K562 (cell line): Measurements from ENCODE around the gene KCNK1. TPM values are rescaled to one million over a fixed set of nuclear protein-coding genes. Genes with fewer than 3 reads are reported as not detected.

Experiments used
- ATAC-seq: fragments of 200-7000 bp; cut with Tn5 transposase; 3 replicates; pipeline ENCODE4 v1.9.1; 2020; ENCODE audit warnings: moderate library complexity
- BruUV-seq: library from RNA; stranded (reverse); fragments of 400-500 nt; replicated peaks from 2 replicates; lab custom pipeline; 2021; lab: Mats Ljungman, UMichigan
- CTCF ChIA-PET: fragments of 300-600 bp; formaldehyde crosslinking; extraction: SDS; loops from one replicate; lab custom pipeline; 2021; ENCODE audit warnings: low intra/inter-chr PET ratio; lab: Yijun Ruan, JAX
- POLR2A ChIA-PET: fragments of 300-600, 350-650 bp; sonication (Branson Sonifier 250); formaldehyde crosslinking; extraction: SDS; loops from one replicate; lab custom pipeline; 2021; ENCODE audit warnings: antibody characterized with exemption, inconsistent platforms; lab: Yijun Ruan, JAX
- DNase-seq, 4 experiments: peaks; one replicate each; pipeline versions ENCODE4 v3.0.0 to v3.0.0-alpha.2; 2011 to 2018; ENCODE audit warnings: low spot score in 3 of 4, mixed read lengths in 3 of 4; ENCODE audit errors: extremely low read depth in 1 of 4
- FAIRE-seq: peaks from 2 replicates; lab custom pipeline; 2011; peaks lifted over from hg19 to GRCh38; lab: Jason Lieb, UNC
- H2AFZ ChIP-seq: 2 replicates; pipeline ENCODE4 v1.6.0; 2011; ENCODE audit warnings: low read depth, low read length, control low read depth, inconsistent platforms
- H3K27ac ChIP-seq: fragments of 200-600 bp; 3 replicates; pipeline ENCODE4 v1.8.0; 2011; ENCODE audit warnings: low read depth, mild to moderate bottlenecking, control low read depth, inconsistent platforms, low read length, moderate library complexity, mixed read lengths; ENCODE audit errors: extremely low read depth
- H3K27me3 ChIP-seq, 2 experiments: fragments of 300-600 bp in 1 of 2; 2 replicates in 1 of 2; 3 replicates in 1 of 2; pipeline versions ENCODE4 v1.6.0 to v1.8.0; 2011; ENCODE audit warnings: inconsistent platforms in 2 of 2, low read length in 2 of 2, mild to moderate bottlenecking in 1 of 2, mixed read lengths in 1 of 2, moderate library complexity in 1 of 2; ENCODE audit not compliant: control insufficient read depth in 2 of 2, insufficient read depth in 2 of 2
- H3K36me3 ChIP-seq: fragments of 300-600 bp; 3 replicates; pipeline ENCODE4 v1.8.0; 2011; ENCODE audit warnings: mild to moderate bottlenecking, low read length, inconsistent platforms; ENCODE audit not compliant: control insufficient read depth, insufficient read depth
- H3K4me1 ChIP-seq, 2 experiments: fragments of 200-600 bp in 1 of 2; replicated peaks in 1 of 2; 2 replicates in 1 of 2; 3 replicates in 1 of 2; pipeline versions ENCODE4 v1.5.1 to v1.8.0; 2011; ENCODE audit warnings: inconsistent platforms in 2 of 2, low read length in 2 of 2, mild to moderate bottlenecking in 1 of 2, mixed read lengths in 1 of 2, moderate library complexity in 1 of 2; ENCODE audit not compliant: control insufficient read depth in 2 of 2, insufficient read depth in 2 of 2
- H3K4me2 ChIP-seq: 2 replicates; pipeline ENCODE4 v1.6.1; 2011; ENCODE audit warnings: low read length, control low read depth, inconsistent platforms, mixed read lengths; ENCODE audit not compliant: insufficient read depth
- H3K4me3 ChIP-seq: fragments of 200-600 bp; sonication (generic), shearing (Covaris generic); 2 replicates; pipeline ENCODE4 v1.5.1; 2016; ENCODE audit warnings: control low read depth, inconsistent platforms
- H3K79me2 ChIP-seq: fragments of 200-600 bp; 3 replicates; pipeline ENCODE4 v1.8.0; 2011; ENCODE audit warnings: low read length, inconsistent platforms; ENCODE audit not compliant: control insufficient read depth, insufficient read depth
- H3K9ac ChIP-seq, 2 experiments: 2 replicates each; pipeline versions ENCODE4 v1.6.0 to v1.6.1; 2011; ENCODE audit warnings: low read depth in 2 of 2, low read length in 2 of 2, control low read depth in 1 of 2, inconsistent platforms in 1 of 2, mild to moderate bottlenecking in 1 of 2, mixed read lengths in 1 of 2; ENCODE audit not compliant: insufficient read depth in 1 of 2
- H3K9me1 ChIP-seq: one replicate; pipeline ENCODE4 v1.6.0; 2011; ENCODE audit warnings: inconsistent platforms, mild to moderate bottlenecking, low read length, moderate library complexity; ENCODE audit not compliant: control insufficient read depth, insufficient read depth
- H3K9me3 ChIP-seq: replicated peaks from 2 replicates; pipeline ENCODE4 v1.5.1; 2011; ENCODE audit warnings: low read depth, low read length, inconsistent platforms; ENCODE audit not compliant: control insufficient read depth, insufficient read depth
- H4K20me1 ChIP-seq: replicated peaks from 2 replicates; pipeline ENCODE4 v1.6.1; 2011; ENCODE audit warnings: low read length, inconsistent platforms, mixed read lengths; ENCODE audit not compliant: control insufficient read depth, insufficient read depth
- CBX3 ChIP-seq, 2 experiments: IDR thresholded peaks; 1 replicate in 1 of 2; 2 replicates in 1 of 2; pipeline ENCODE4 v1.6.1; 2012; ENCODE audit warnings: inconsistent platforms in 2 of 2, low read length in 2 of 2, borderline replicate concordance in 1 of 2, control low read depth in 1 of 2
- GATAD2A ChIP-seq: fragments of 450-650 bp; IDR thresholded peaks from 2 replicates; pipeline ENCODE4 v1.6.1; 2017
- HDAC8 ChIP-seq: fragments of 450-650 bp; IDR thresholded peaks from 2 replicates; pipeline ENCODE4 v1.6.1; 2016; ENCODE audit warnings: mild to moderate bottlenecking, missing genetic modification characterization, moderate library complexity, missing compliant biosample characterization
- HEY1 ChIP-seq: fragments of 250-450 bp; sonication (Bioruptor Pico); IDR thresholded peaks from 2 replicates; pipeline ENCODE4 v1.5.0; 2020; ENCODE audit warnings: mild to moderate bottlenecking, moderate library complexity, borderline replicate concordance
- HMG20A ChIP-seq: fragments of 450-650 bp; formaldehyde crosslinking; conservative IDR thresholded peaks from 2 replicates; pipeline ENCODE4 v1.4.0; 2020; ENCODE audit warnings: mild to moderate bottlenecking, mixed read lengths
- NR2F6 ChIP-seq: fragments of 450-650 bp; formaldehyde crosslinking; IDR thresholded peaks from 2 replicates; pipeline ENCODE4 v1.4.0; 2020; ENCODE audit warnings: mild to moderate bottlenecking
- SMAD4 ChIP-seq: fragments of 250-450 bp; sonication (Bioruptor Pico); conservative IDR thresholded peaks from 2 replicates; pipeline ENCODE4 v1.8.0; 2021; ENCODE audit warnings: inconsistent platforms, mild to moderate bottlenecking, moderate library complexity
- ZNF140 ChIP-seq: fragments of 250-450 bp; sonication (Bioruptor Pico); IDR thresholded peaks from 2 replicates; pipeline ENCODE4 v1.8.0; 2021; ENCODE audit warnings: moderate library complexity, mild to moderate bottlenecking, inconsistent platforms
- ZNF175 ChIP-seq: fragments of 200-800 bp; sonication (Bioruptor generic); IDR thresholded peaks from 2 replicates; pipeline ENCODE4 v1.6.1; 2016; ENCODE audit warnings: low read depth, mild to moderate bottlenecking, missing genetic modification characterization, missing compliant biosample characterization
- ZNF239 ChIP-seq: fragments of 250-450 bp; sonication (Bioruptor Pico); IDR thresholded peaks from 2 replicates; pipeline ENCODE4 v1.4.0; 2020; ENCODE audit warnings: mild to moderate bottlenecking
- ZNF316 ChIP-seq: fragments of 450-650 bp; IDR thresholded peaks from 2 replicates; pipeline ENCODE4 v1.6.1; 2016
- ZNF436 ChIP-seq: fragments of 250-450, 450-650 bp; sonication (Bioruptor Pico); formaldehyde crosslinking; IDR thresholded peaks from 2 replicates; pipeline ENCODE4 v1.7.0; 2020; ENCODE audit warnings: mild to moderate bottlenecking
- ZNF57 ChIP-seq: fragments of 450-650 bp; formaldehyde crosslinking; IDR thresholded peaks from 2 replicates; pipeline ENCODE4 v1.4.0; 2020; ENCODE audit warnings: mild to moderate bottlenecking, moderate library complexity
- ZNF696 ChIP-seq: fragments of 250-450 bp; sonication (Bioruptor Pico); conservative IDR thresholded peaks from 2 replicates; pipeline ENCODE4 v1.4.0; 2020; ENCODE audit warnings: mild to moderate bottlenecking, moderate library complexity
- WGBS: fragments of 100-300 bp; shearing (Covaris generic); methylation state at CpG from one replicate; pipeline ENCODE4 v1.1.6; 2016; ENCODE audit warnings: low coverage, mixed read lengths; ENCODE audit not compliant: insufficient coverage; ENCODE audit errors: missing lambda C conversion rate; 5-methylcytosine and 5-hydroxymethylcytosine counted together
- in situ Hi-C: fragments of 300-500 bp; cut with MboI; formaldehyde crosslinking; loops from 4 replicates; pipeline ENCODE4 v1.15.0; 2018; ENCODE audit warnings: inconsistent platforms, mixed read lengths
- intact Hi-C: fragments of 100-400 bp; cut with micrococcal nuclease; formaldehyde crosslinking; loops from 2 replicates; pipeline ENCODE4 v1.14.2; 2022
- polyA plus RNA-seq, 8 experiments: library from polyadenylated mRNA; depleted of rRNA in 4 of 8; stranded (reverse) in 5 of 8; unstranded in 3 of 8; fragments of >200 nt; fragmentation: Nextera tagmentation in 2 of 8; fragmentation: Illumina TruSeq in 1 of 8; extraction: Ambion mirVana in 2 of 8; extraction: Trizol in 1 of 8; gene quantifications; 2 replicates each; pipeline versions ENCODE4 v1.2.1 to v1.2.3, GENCODE V29; 2011 to 2014; ENCODE audit warnings: inconsistent platforms in 1 of 8, missing spikeins in 1 of 8
- total RNA-seq, 7 experiments: library from RNA; depleted of rRNA in 6 of 7; stranded (reverse); fragments of >200 nt in 6 of 7; fragmentation: Illumina TruSeq in 2 of 7; extraction: Trizol in 2 of 7; gene quantifications; 2 replicates each; pipeline versions ENCODE4 v1.2.1 to v1.2.3, GENCODE V29; 2011 to 2021; ENCODE audit warnings: low replicate concordance in 1 of 7
- TF ChIP-seq, protein P1 (sequence below): sonication (generic); formaldehyde crosslinking; IDR thresholded peaks from 2 replicates; pipeline ENCODE4 v1.8.0; 2022; ENCODE audit warnings: mild to moderate bottlenecking, missing genetic modification reagents
- TF ChIP-seq, protein P2 (sequence below), 2 experiments: IDR thresholded peaks; 2 replicates each; pipeline ENCODE4 v1.6.1; 2011; ENCODE audit warnings: borderline replicate concordance in 1 of 2, control low read depth in 1 of 2, low read depth in 1 of 2, low read length in 1 of 2, mild to moderate bottlenecking in 1 of 2, mixed read lengths in 1 of 2, moderate library complexity in 1 of 2; ENCODE audit not compliant: insufficient read depth in 1 of 2, insufficient read length in 1 of 2, poor library complexity in 1 of 2, severe bottlenecking in 1 of 2; ENCODE audit errors: extremely low read depth in 1 of 2
- TF ChIP-seq, protein P3 (sequence below): sonication (generic); formaldehyde crosslinking; IDR thresholded peaks from 2 replicates; pipeline ENCODE4 v1.8.0; 2022; ENCODE audit warnings: mild to moderate bottlenecking, missing genetic modification reagents

Gene KCNK1
- total and polyA plus RNA-seq, 9 of the 15 experiments (the other 6 are each of a cell fraction or from before 2014, with no cell fraction given), result 3.1 to 22.7 (median 6.0) TPM

DNA sequence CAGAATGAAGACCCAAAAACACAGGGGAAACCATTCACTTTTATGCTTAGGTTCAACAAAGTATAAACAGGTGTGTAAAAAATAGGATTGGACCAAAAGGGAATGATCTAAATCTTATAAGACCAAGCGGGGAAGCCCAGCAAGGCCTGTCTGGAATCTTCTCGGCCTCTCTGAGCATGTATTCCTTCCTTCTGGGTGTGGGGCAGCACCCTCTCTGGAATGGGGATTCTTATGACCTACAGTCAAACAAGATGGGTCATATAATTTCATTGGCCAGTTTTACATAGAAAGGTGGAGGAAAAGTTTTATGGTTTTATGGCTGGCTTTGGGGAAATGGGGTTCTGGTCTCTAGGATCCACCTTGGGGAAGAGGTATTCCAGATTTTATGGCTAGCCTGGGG, 11.2 kb downstream of the KCNK1 start:
- H3K9ac ChIP-seq, result no peak overlapping the region
- in situ Hi-C loops (no loop called here), intact Hi-C loops (no loop called here)
- H3K4me3 ChIP-seq, result no peak overlapping the region
- H3K36me3 ChIP-seq, result peaks cover 10% of the 10 kb centered on the region; the same call in 1 of the 3 replicates
- ChIA-PET CTCF (no interaction called here), POLR2A (interaction anchor here (0.6 to 1.2 kb wide), 6 partner anchors 9 to 125 kb away, joined by 3 to 4 read pairs (median 3); partner anchors contain the start of gene KCNK1)
- peak overlapping the region; percentile 15; the same call in 1 of the 3 replicates for H3K27ac ChIP-seq
- 0 out of 2 replicates have a peak, but pooled peaks cover 4% of the 10 kb centered on the region for H4K20me1 ChIP-seq
- no peaks in the 10 kb centered on the region for H3K9me1 ChIP-seq
- H3K4me1 ChIP-seq, result peaks cover 12 to 19% of the 10 kb centered on the region in 2 experiments; a peak in 3 of 5 replicates
- no TSS peak for BruUV-seq
- 81% methylated on average over 2 of the region's 2 CpGs for WGBS
- H3K79me2 ChIP-seq, result peaks cover 32% of the 10 kb centered on the region
- H2AFZ ChIP-seq, result no peak overlapping the region
- H3K4me2 ChIP-seq, result peak overlapping the region; percentile 60; the same call in 1 of the 2 replicates
- ATAC-seq (0 out of 3 replicates have a peak, but pooled peaks have one; percentile 5), FAIRE-seq (no peak), DNase-seq (no peak)
- no peak for TF ChIP-seq HEY1 (CRISPR knock-in tag)
- TF ChIP-seq, protein P1, sequence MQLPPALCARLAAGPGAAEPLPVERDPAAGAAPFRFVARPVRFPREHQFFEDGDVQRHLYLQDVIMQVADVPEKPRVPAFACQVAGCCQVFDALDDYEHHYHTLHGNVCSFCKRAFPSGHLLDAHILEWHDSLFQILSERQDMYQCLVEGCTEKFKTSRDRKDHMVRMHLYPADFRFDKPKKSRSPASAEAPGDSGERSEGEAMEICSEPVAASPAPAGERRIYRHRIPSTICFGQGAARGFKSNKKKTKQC, result no peak
- TF ChIP-seq, protein P2, sequence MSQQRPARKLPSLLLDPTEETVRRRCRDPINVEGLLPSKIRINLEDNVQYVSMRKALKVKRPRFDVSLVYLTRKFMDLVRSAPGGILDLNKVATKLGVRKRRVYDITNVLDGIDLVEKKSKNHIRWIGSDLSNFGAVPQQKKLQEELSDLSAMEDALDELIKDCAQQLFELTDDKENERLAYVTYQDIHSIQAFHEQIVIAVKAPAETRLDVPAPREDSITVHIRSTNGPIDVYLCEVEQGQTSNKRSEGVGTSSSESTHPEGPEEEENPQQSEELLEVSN (IDR thresholded peaks at IDR 0.05; ENCODE audit: borderline replicate concordance in 1 of 2, extremely low read depth in 1 of 2, insufficient read depth in 1 of 2, insufficient read length in 1 of 2, low read depth in 1 of 2, low read length in 1 of 2, poor library complexity in 1 of 2, severe bottlenecking in 1 of 2), result no peak
- no peak for TF ChIP-seq ZNF57 (CRISPR knock-in tag)
- no peak for TF ChIP-seq CBX3 (IDR thresholded peaks at IDR 0.05; ENCODE audit: borderline replicate concordance in 1 of 2, low read length in 2 of 2)
- no peak for TF ChIP-seq GATAD2A
- no peak for TF ChIP-seq HDAC8
- TF ChIP-seq ZNF316, result no peak
- no peak for TF ChIP-seq SMAD4 (CRISPR knock-in tag)
- TF ChIP-seq ZNF175 (CRISPR knock-in tag), result no peak
- TF ChIP-seq ZNF436, result no peak
- TF ChIP-seq, protein P3, sequence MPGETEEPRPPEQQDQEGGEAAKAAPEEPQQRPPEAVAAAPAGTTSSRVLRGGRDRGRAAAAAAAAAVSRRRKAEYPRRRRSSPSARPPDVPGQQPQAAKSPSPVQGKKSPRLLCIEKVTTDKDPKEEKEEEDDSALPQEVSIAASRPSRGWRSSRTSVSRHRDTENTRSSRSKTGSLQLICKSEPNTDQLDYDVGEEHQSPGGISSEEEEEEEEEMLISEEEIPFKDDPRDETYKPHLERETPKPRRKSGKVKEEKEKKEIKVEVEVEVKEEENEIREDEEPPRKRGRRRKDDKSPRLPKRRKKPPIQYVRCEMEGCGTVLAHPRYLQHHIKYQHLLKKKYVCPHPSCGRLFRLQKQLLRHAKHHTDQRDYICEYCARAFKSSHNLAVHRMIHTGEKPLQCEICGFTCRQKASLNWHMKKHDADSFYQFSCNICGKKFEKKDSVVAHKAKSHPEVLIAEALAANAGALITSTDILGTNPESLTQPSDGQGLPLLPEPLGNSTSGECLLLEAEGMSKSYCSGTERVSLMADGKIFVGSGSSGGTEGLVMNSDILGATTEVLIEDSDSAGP, result no peak
- no peak for TF ChIP-seq ZNF696 (CRISPR knock-in tag)
- TF ChIP-seq ZNF239 (CRISPR knock-in tag), result no peak
- TF ChIP-seq HMG20A, result no peak
- TF ChIP-seq ZNF140 (CRISPR knock-in tag), result no peak
- TF ChIP-seq NR2F6 (CRISPR knock-in tag), result no peak
- H3K9me3 ChIP-seq, result no peaks in the 10 kb centered on the region
- H3K27me3 ChIP-seq, result no peaks in the 10 kb centered on the region
